Gastrocnemius medialis (tissue), 4 donors: ENCODE results near the gene FSD2. TPM values are rescaled to one million over a fixed set of nuclear protein-coding genes. Genes with fewer than 3 reads are reported as not detected.

Source experiments
- ATAC-seq, 2 donors: fragments of 150-250 bp; one replicate each; pipeline ENCODE4 v1.9.1; 2016
- DNase-seq, 2 donors: peaks; one replicate each; pipeline ENCODE4 v3.0.0-alpha.2; 2019
- H3K27ac ChIP-seq, 4 donors: fragments of 200-600 bp; sonication (generic); 1 replicate in 1 of 4; 2 replicates in 3 of 4; pipeline ENCODE4 v1.5.1; 2016 to 2018; ENCODE audit warnings: mild to moderate bottlenecking in 2 of 4, moderate library complexity in 1 of 4
- H3K27me3 ChIP-seq, 3 donors: fragments of 200-600 bp; sonication (generic) in 2 of 3; 1 replicate in 1 of 3; 2 replicates in 2 of 3; pipeline versions ENCODE4 v1.5.1 to v1.6.0; 2016 to 2019; ENCODE audit warnings: mild to moderate bottlenecking in 1 of 3, moderate library complexity in 1 of 3
- H3K36me3 ChIP-seq, 2 donors: fragments of 200-600 bp; sonication (generic) in 1 of 2; one replicate each; pipeline ENCODE4 v1.5.1; 2017 to 2018
- H3K4me1 ChIP-seq, 2 donors: fragments of 200-600 bp; sonication (generic) in 1 of 2; one replicate each; pipeline ENCODE4 v1.5.1; 2016 to 2017; ENCODE audit warnings: mild to moderate bottlenecking in 2 of 2
- H3K4me3 ChIP-seq, 4 donors: fragments of 200-600 bp; sonication (generic) in 3 of 4; 1 replicate in 1 of 4; 2 replicates in 3 of 4; pipeline ENCODE4 v1.5.1; 2016 to 2019; ENCODE audit warnings: mild to moderate bottlenecking in 2 of 4
- H3K9me3 ChIP-seq, 3 donors: fragments of 200-600 bp; sonication (generic) in 2 of 3; 1 replicate in 1 of 3; 2 replicates in 2 of 3; pipeline ENCODE4 v1.5.1; 2016 to 2019
- CTCF ChIP-seq, 5 experiments: fragments of 450-650 bp in 3 of 5; fragments of 200-600 bp in 2 of 5; sonication (generic) in 2 of 5; IDR thresholded peaks in 4 of 5; conservative IDR thresholded peaks in 1 of 5; 1 replicate in 4 of 5; 2 replicates in 1 of 5; pipeline ENCODE4 v1.5.1; 2016 to 2019; ENCODE audit warnings: antibody characterized with exemption in 5 of 5, mild to moderate bottlenecking in 3 of 5, moderate library complexity in 3 of 5
- POLR2A ChIP-seq, 2 donors: fragments of 450-650 bp; IDR thresholded peaks; one replicate each; pipeline ENCODE4 v1.6.1; 2017; ENCODE audit warnings: antibody characterized with exemption in 2 of 2, mild to moderate bottlenecking in 2 of 2, moderate library complexity in 2 of 2
- in situ Hi-C, 4 donors: fragments of 200-750 bp; cut with MboI; loops; one replicate each; pipeline versions ENCODE4 v1.15.0 to v1.8.0; 2017; ENCODE audit warnings: low sequenced_read_pairs in 4 of 4
- intact Hi-C: fragments of 100-400 bp; cut with DNase I; formaldehyde crosslinking; loops from one replicate; pipeline ENCODE4 v1.15.1; 2023; ENCODE audit warnings: low total_unique reads
- total RNA-seq, 4 donors: library from RNA; depleted of rRNA; stranded (reverse); fragments of >200 nt; gene quantifications; one replicate each; pipeline versions ENCODE4 v1.1.0 to v1.2.3, GENCODE V29; 2016

Gene FSD2
- total RNA-seq, 4 donors from 2014 or later: 3.9 to 18.5 (median 6.6) TPM

- TF ChIP-seq POLR2A (IDR thresholded peaks at IDR 0.05) (no peak), CTCF (IDR thresholded peaks at IDR 0.05 in 4 of 5, conservative IDR thresholded peaks at IDR 0.05 in 1 of 5) (no peak)
- ATAC-seq (no peak), DNase-seq (no peak)
- no peak overlapping the region for H3K27ac ChIP-seq
- no peak overlapping the region for H3K4me3 ChIP-seq
- H3K27me3 ChIP-seq: no peaks in the 10 kb centered on the region
- H3K36me3 ChIP-seq: no peaks in the 10 kb centered on the region
- H3K9me3 ChIP-seq: no peaks in the 10 kb centered on the region
- in situ Hi-C loops: loop anchor here in 2 of 4 donors (25.0 kb wide), 2 partner anchors 177 to 202 kb away; partner anchors contain the start of gene RPS17 (in 1 of the 2)
- no peaks in the 10 kb centered on the region for H3K4me1 ChIP-seq
- intact Hi-C loops: no loop called here
Observed at GRCh38 chr15:82739086-82739485, 66.8 kb downstream of the FSD2 start.

GRCh38 chr15:82737975-82738374 lies 67.9 kb downstream of the FSD2 start:
- no peaks in the 10 kb centered on the region for H3K27me3 ChIP-seq
- in situ Hi-C loops: loop anchor here in 2 of 4 donors (25.0 kb wide), 2 partner anchors 176 to 201 kb away; partner anchors contain the start of gene RPS17 (in 1 of the 2)

GRCh38 chr15:82731527-82731926 lies 74.3 kb downstream of the FSD2 start:
- no peaks in the 10 kb centered on the region for H3K9me3 ChIP-seq
- TF ChIP-seq POLR2A (IDR thresholded peaks at IDR 0.05) (no peak), CTCF (IDR thresholded peaks at IDR 0.05 in 4 of 5, conservative IDR thresholded peaks at IDR 0.05 in 1 of 5) (no peak)
- intact Hi-C loops: no loop called here
- H3K27me3 ChIP-seq: no peaks in the 10 kb centered on the region
- H3K4me1 ChIP-seq: no peaks in the 10 kb centered on the region
- H3K4me3 ChIP-seq: no peak overlapping the region
- H3K36me3 ChIP-seq: no peaks in the 10 kb centered on the region
- DNase-seq (no peak), ATAC-seq (no peak)
- no peak overlapping the region for H3K27ac ChIP-seq
- in situ Hi-C loops: loop anchor here in 2 of 4 donors (25.0 kb wide), 2 partner anchors 169 to 194 kb away; partner anchors contain the start of gene RPS17 (in 1 of the 2)

More at GRCh38 chr15:82737975-82738374, 67.9 kb downstream of the FSD2 start:
- Histone ChIP-seq H3K27ac (no peak overlapping the region), H3K36me3 (no peaks in the 10 kb centered on the region), H3K4me1 (no peaks in the 10 kb centered on the region), H3K4me3 (no peak overlapping the region), H3K9me3 (no peaks in the 10 kb centered on the region)
- DNase-seq (no peak), ATAC-seq (no peak)
- TF ChIP-seq POLR2A (IDR thresholded peaks at IDR 0.05): no peak
- TF ChIP-seq CTCF (IDR thresholded peaks at IDR 0.05 in 4 of 5, conservative IDR thresholded peaks at IDR 0.05 in 1 of 5): no peak
- intact Hi-C loops: no loop called here

GRCh38 chr15:82730022-82730530 lies 75.8 kb downstream of the FSD2 start:
- H3K9me3 ChIP-seq: no peaks in the 10 kb centered on the region
- H3K36me3 ChIP-seq: no peaks in the 10 kb centered on the region
- TF ChIP-seq POLR2A (IDR thresholded peaks at IDR 0.05) (no peak), CTCF (IDR thresholded peaks at IDR 0.05 in 4 of 5, conservative IDR thresholded peaks at IDR 0.05 in 1 of 5) (no peak)
- in situ Hi-C loops (loop anchor here in 2 of 4 donors (25.0 kb wide), 2 partner anchors 168 to 193 kb away; partner anchors contain the start of gene RPS17 (in 1 of the 2)), intact Hi-C loops (no loop called here)
- no peak overlapping the region for H3K27ac ChIP-seq
- no peak overlapping the region for H3K4me3 ChIP-seq
- no peaks in the 10 kb centered on the region for H3K27me3 ChIP-seq
- H3K4me1 ChIP-seq: no peaks in the 10 kb centered on the region
- ATAC-seq (no peak), DNase-seq (no peak)
